ENCODE data around the gene AGR3. TPM values are rescaled to one million over a fixed set of nuclear protein-coding genes. Genes with fewer than 3 reads are reported as not detected.

Gene AGR3
- total and polyA plus RNA-seq, 2 donors (not counting 3 experiments of a cell fraction or from before 2014, with no cell fraction given), result not detected

DNA sequence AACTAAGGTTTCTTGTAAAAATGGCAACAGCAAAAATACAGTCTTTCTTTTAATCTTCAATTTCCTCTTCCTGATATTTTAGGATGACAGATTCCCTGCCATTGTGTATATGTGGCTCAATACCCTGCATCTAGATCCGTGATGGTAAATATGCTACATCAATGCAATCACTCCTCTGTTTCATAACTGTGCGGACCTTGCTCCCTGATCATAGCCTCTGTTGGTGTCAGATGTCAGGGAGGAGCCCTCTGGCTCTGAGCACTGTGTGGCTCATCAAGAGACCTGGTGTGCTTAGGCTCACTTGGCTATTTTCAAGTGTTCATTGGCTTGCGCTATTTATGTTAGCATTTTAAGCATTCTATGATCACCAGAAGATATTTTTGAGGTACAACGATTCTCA lies 33.0 kb upstream of the AGR3 start:
- Histone ChIP-seq H3K27ac (ENCODE audit: insufficient read depth, low read depth, low read length) (no peak overlapping the region), H3K4me1 (ENCODE audit: control insufficient read depth, extremely low read depth, insufficient read depth, low read length) (no peaks in the 10 kb centered on the region), H3K9me3 (replicated peaks; ENCODE audit: control insufficient read depth, insufficient read depth, low read length) (no peaks in the 10 kb centered on the region), H3K27me3 (ENCODE audit: control insufficient read depth in 2 of 2, insufficient read depth in 2 of 2, low read length in 2 of 2) (no peaks in the 10 kb centered on the region), H4K20me1 (replicated peaks; ENCODE audit: control insufficient read depth, extremely low read depth, insufficient read depth, low read length) (no peaks in the 10 kb centered on the region), H3K9ac (replicated peaks; ENCODE audit: extremely low read depth, insufficient read depth, low read length) (no peak overlapping the region), H3K36me3 (ENCODE audit: control insufficient read depth in 2 of 2, extremely low read depth in 1 of 2, insufficient read depth in 2 of 2, low read length in 2 of 2) (no peaks in the 10 kb centered on the region), H3K4me2 (ENCODE audit: insufficient read depth, low read length) (no peak overlapping the region), H3K79me2 (ENCODE audit: control insufficient read depth, insufficient read depth, low read length) (no peaks in the 10 kb centered on the region), H3K4me3 (replicated peaks in 1 of 3; ENCODE audit: insufficient read depth in 1 of 3, low read depth in 1 of 3, low read length in 3 of 3) (no peak overlapping the region), H2AFZ (ENCODE audit: low read depth, low read length) (no peak overlapping the region), H3K9me1 (replicated peaks; ENCODE audit: control insufficient read depth, extremely low read depth, insufficient read depth, low read length) (no peaks in the 10 kb centered on the region)
- no peak for DNase-seq (ENCODE audit: low read depth, low spot score)
- no peak for TF ChIP-seq POLR2AphosphoS5 (IDR thresholded peaks at IDR 0.05; ENCODE audit: insufficient read depth, low read depth, low read length)
- TF ChIP-seq FOS (IDR thresholded peaks at IDR 0.05; ENCODE audit: borderline replicate concordance, insufficient read depth, low read length), result no peak
- TF ChIP-seq, protein P1, sequence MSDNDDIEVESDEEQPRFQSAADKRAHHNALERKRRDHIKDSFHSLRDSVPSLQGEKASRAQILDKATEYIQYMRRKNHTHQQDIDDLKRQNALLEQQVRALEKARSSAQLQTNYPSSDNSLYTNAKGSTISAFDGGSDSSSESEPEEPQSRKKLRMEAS (IDR thresholded peaks at IDR 0.05; ENCODE audit: insufficient read depth, insufficient read length), result no peak
- TF ChIP-seq MYC (IDR thresholded peaks at IDR 0.05; ENCODE audit: low read depth, low read length), result no peak
- TF ChIP-seq GATA2 (IDR thresholded peaks at IDR 0.05; ENCODE audit: insufficient read depth, insufficient read length, low read depth, low read length), result no peak
- intact Hi-C loops (cut with micrococcal nuclease), result loop anchor here (5.0 to 10.0 kb wide), 2 partner anchors 480 to 802 kb away; no protein-coding TSS in a partner anchor
- CTCF ChIA-PET, result interaction anchor here (0.9 to 2.1 kb wide), 3 partner anchors 12 to 114 kb away, joined by 3 to 9 read pairs (median 4); no protein-coding TSS in a partner anchor
- BruUV-seq (replicated peaks), result no TSS peak
- POLR2A ChIA-PET, result no interaction called here
- dilution Hi-C loops (cut with MboI; ENCODE audit: extremely low pct_ligation_motif_present, low sequenced_read_pairs), result no loop called here
- FAIRE-seq, result no peak

DNA sequence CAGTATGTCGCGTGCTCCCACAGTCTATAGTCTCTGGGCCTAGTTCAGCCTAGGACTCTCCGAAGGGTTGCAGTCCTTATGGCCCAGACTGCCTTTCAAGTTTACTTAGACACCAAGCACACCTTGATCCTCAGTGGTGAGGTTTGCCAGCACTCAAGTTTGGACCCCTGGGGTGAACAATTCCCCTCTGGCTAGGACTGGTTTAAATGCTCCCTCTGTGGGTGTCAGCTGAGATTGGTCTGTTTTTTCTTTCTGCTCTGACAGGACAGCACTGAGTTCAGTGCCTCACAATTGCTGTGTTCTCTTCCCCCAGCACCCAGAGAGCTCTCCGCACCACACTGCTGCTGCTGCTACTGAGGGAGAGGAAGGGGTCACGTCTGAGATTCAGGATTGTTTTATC lies 31.9 kb upstream of the AGR3 start:
- no peaks in the 10 kb centered on the region for H4K20me1 ChIP-seq (replicated peaks; ENCODE audit: control insufficient read depth, extremely low read depth, insufficient read depth, low read length)
- no peak for TF ChIP-seq FOS (IDR thresholded peaks at IDR 0.05; ENCODE audit: borderline replicate concordance, insufficient read depth, low read length)
- no peak for TF ChIP-seq EZH2 (IDR thresholded peaks at IDR 0.05; ENCODE audit: borderline replicate concordance, low read depth, low read length, severe bottlenecking)
- TF ChIP-seq, protein P1 (IDR thresholded peaks at IDR 0.05; ENCODE audit: insufficient read depth, insufficient read length), result no peak
- no peak for TF ChIP-seq JUN (IDR thresholded peaks at IDR 0.05; ENCODE audit: borderline replicate concordance, insufficient read depth, insufficient read length, low read depth)
- H3K9ac ChIP-seq (replicated peaks; ENCODE audit: extremely low read depth, insufficient read depth, low read length), result no peak overlapping the region
- no peaks in the 10 kb centered on the region for H3K27me3 ChIP-seq (ENCODE audit: control insufficient read depth in 2 of 2, insufficient read depth in 2 of 2, low read length in 2 of 2)
- no peak overlapping the region for H2AFZ ChIP-seq (ENCODE audit: low read depth, low read length)
- ChIA-PET CTCF (interaction anchor here (0.9 to 2.1 kb wide), 4 partner anchors 13 to 113 kb away, joined by 3 to 9 read pairs (median 4); no protein-coding TSS in a partner anchor), POLR2A (no interaction called here)
- H3K9me3 ChIP-seq (replicated peaks; ENCODE audit: control insufficient read depth, insufficient read depth, low read length), result no peaks in the 10 kb centered on the region
- H3K79me2 ChIP-seq (ENCODE audit: control insufficient read depth, insufficient read depth, low read length), result no peaks in the 10 kb centered on the region
- H3K36me3 ChIP-seq (ENCODE audit: control insufficient read depth in 2 of 2, extremely low read depth in 1 of 2, insufficient read depth in 2 of 2, low read length in 2 of 2), result no peaks in the 10 kb centered on the region
- H3K4me3 ChIP-seq (replicated peaks in 1 of 3; ENCODE audit: insufficient read depth in 1 of 3, low read depth in 1 of 3, low read length in 3 of 3), result no peak overlapping the region
- dilution Hi-C loops (cut with MboI; ENCODE audit: extremely low pct_ligation_motif_present, low sequenced_read_pairs) (no loop called here), intact Hi-C loops (cut with micrococcal nuclease) (loop anchor here (10.0 kb wide), 1 partner anchor 479 kb away; no protein-coding TSS in a partner anchor)
- BruUV-seq (replicated peaks), result no TSS peak
- no peak for FAIRE-seq
- H3K27ac ChIP-seq (ENCODE audit: insufficient read depth, low read depth, low read length), result no peak overlapping the region
- H3K9me1 ChIP-seq (replicated peaks; ENCODE audit: control insufficient read depth, extremely low read depth, insufficient read depth, low read length), result no peaks in the 10 kb centered on the region
- H3K4me1 ChIP-seq (ENCODE audit: control insufficient read depth, extremely low read depth, insufficient read depth, low read length), result no peaks in the 10 kb centered on the region
- H3K4me2 ChIP-seq (ENCODE audit: insufficient read depth, low read length), result no peak overlapping the region
- DNase-seq (ENCODE audit: low read depth, low spot score), result no peak

Data from endothelial cell of umbilical vein (primary cell).